Karpas-422 (cell line): ENCODE data around the gene PBX1. TPM values are rescaled to one million over a fixed set of nuclear protein-coding genes. Genes with fewer than 3 reads are reported as not detected.

Source experiments
- DNase-seq: peaks from one replicate; pipeline ENCODE4 v3.0.0-alpha.2; 2015
- H2AFZ ChIP-seq: fragments of 200-600 bp; sonication (generic); 2 replicates; pipeline ENCODE4 v1.6.1; 2014; ENCODE audit warnings: antibody characterized with exemption, low read length, mixed read lengths
- H3K27ac ChIP-seq: fragments of 200-600 bp; sonication (generic); 2 replicates; pipeline ENCODE4 v1.5.1; 2014; ENCODE audit warnings: mild to moderate bottlenecking, low read length, moderate library complexity
- H3K27me3 ChIP-seq: fragments of 200-600 bp; sonication (generic); 2 replicates; pipeline ENCODE4 v1.6.1; 2014; ENCODE audit warnings: low read length, mixed read lengths
- H3K36me3 ChIP-seq: fragments of 200-600 bp; sonication (generic); 2 replicates; pipeline ENCODE4 v1.6.1; 2014; ENCODE audit warnings: low read length, mixed read lengths; ENCODE audit not compliant: insufficient read depth
- H3K4me1 ChIP-seq: fragments of 200-600 bp; sonication (generic); 2 replicates; pipeline ENCODE4 v1.6.1; 2014; ENCODE audit warnings: mild to moderate bottlenecking, low read length, mixed read lengths
- H3K4me2 ChIP-seq: fragments of 200-600 bp; sonication (generic); 2 replicates; pipeline ENCODE4 v1.6.1; 2014; ENCODE audit warnings: low read length, low read depth, mild to moderate bottlenecking; ENCODE audit not compliant: poor library complexity, severe bottlenecking
- H3K4me3 ChIP-seq: fragments of 200-600 bp; sonication (generic); 2 replicates; pipeline ENCODE4 v1.5.1; 2014; ENCODE audit warnings: mild to moderate bottlenecking, antibody characterized with exemption, low read length, mixed read lengths
- H3K79me2 ChIP-seq: fragments of 200-600 bp; sonication (generic); 2 replicates; pipeline ENCODE4 v1.6.1; 2014; ENCODE audit warnings: mild to moderate bottlenecking, low read length, mixed read lengths
- H3K9ac ChIP-seq: fragments of 200-600 bp; sonication (generic); 2 replicates; pipeline ENCODE4 v1.6.0; 2014; ENCODE audit warnings: low read length
- H3K9me2 ChIP-seq: fragments of 200-600 bp; sonication (generic), shearing (Covaris generic); replicated peaks from 2 replicates; pipeline ENCODE4 v1.6.0; 2014; ENCODE audit warnings: mild to moderate bottlenecking, low read length, moderate library complexity; ENCODE audit not compliant: insufficient read depth
- H3K9me3 ChIP-seq: fragments of 300-700, 200-600 bp; sonication (generic); 2 replicates; pipeline ENCODE4 v1.6.1; 2014; ENCODE audit warnings: low read length, mixed read lengths
- H4K20me1 ChIP-seq: fragments of 200-600 bp; sonication (generic); 2 replicates; pipeline ENCODE4 v1.6.1; 2014; ENCODE audit warnings: mild to moderate bottlenecking, antibody characterized with exemption, low read length, low read depth; ENCODE audit not compliant: insufficient read depth
- total RNA-seq: library from RNA; depleted of rRNA; stranded (reverse); fragments of >200 nt; shearing (Covaris generic); gene quantifications from 2 replicates; pipeline ENCODE4 v1.2.3, GENCODE V29; 2014; ENCODE audit warnings: low replicate concordance

PBX1 gene
- total RNA-seq, 1 experiment from 2014 or later = 0.41 TPM

- Histone ChIP-seq H3K9me2 (no peaks in the 10 kb centered on the region), H3K79me2 (no peaks in the 10 kb centered on the region), H3K36me3 (no peaks in the 10 kb centered on the region), H3K27ac (no peak overlapping the region), H3K4me3 (no peak overlapping the region), H4K20me1 (no peaks in the 10 kb centered on the region), H3K4me1 (no peaks in the 10 kb centered on the region), H3K9ac (no peak overlapping the region), H2AFZ (no peak overlapping the region), H3K4me2 (no peak overlapping the region), H3K9me3 (no peaks in the 10 kb centered on the region), H3K27me3 (no peaks in the 10 kb centered on the region)
- DNase-seq = no peak
These were observed 126.5 kb downstream of the PBX1 start for GRCh38 chr1:164685266-164686035.

- no peaks in the 10 kb centered on the region for H3K9me2 ChIP-seq
- H3K4me3 ChIP-seq = no peak overlapping the region
- H3K79me2 ChIP-seq = no peaks in the 10 kb centered on the region
- H4K20me1 ChIP-seq = no peaks in the 10 kb centered on the region
- no peak overlapping the region for H3K27ac ChIP-seq
- H3K9me3 ChIP-seq = no peaks in the 10 kb centered on the region
- H3K36me3 ChIP-seq = no peaks in the 10 kb centered on the region
- no peaks in the 10 kb centered on the region for H3K27me3 ChIP-seq
- no peak overlapping the region for H3K4me2 ChIP-seq
- H3K9ac ChIP-seq = no peak overlapping the region
- H2AFZ ChIP-seq = no peak overlapping the region
- H3K4me1 ChIP-seq = no peaks in the 10 kb centered on the region
- DNase-seq = no peak
These were observed 128.8 kb downstream of the PBX1 start for GRCh38 chr1:164687777-164688176.

GRCh38 chr1:164688791-164689190, 129.8 kb downstream of the PBX1 start:
- Histone ChIP-seq H4K20me1 (no peaks in the 10 kb centered on the region), H3K9ac (no peak overlapping the region), H3K9me2 (no peaks in the 10 kb centered on the region), H3K27me3 (no peaks in the 10 kb centered on the region), H3K4me3 (no peak overlapping the region), H3K4me2 (no peak overlapping the region), H3K27ac (no peak overlapping the region), H3K36me3 (no peaks in the 10 kb centered on the region), H2AFZ (no peak overlapping the region), H3K4me1 (no peaks in the 10 kb centered on the region), H3K79me2 (no peaks in the 10 kb centered on the region), H3K9me3 (no peaks in the 10 kb centered on the region)
- DNase-seq = no peak

GRCh38 chr1:164689672-164690511, 130.9 kb downstream of the PBX1 start:
- no peak for DNase-seq
- no peaks in the 10 kb centered on the region for H3K27me3 ChIP-seq
- no peaks in the 10 kb centered on the region for H3K79me2 ChIP-seq
- H3K36me3 ChIP-seq = no peaks in the 10 kb centered on the region
- no peak overlapping the region for H3K9ac ChIP-seq
- no peak overlapping the region for H3K4me3 ChIP-seq
- H3K27ac ChIP-seq = no peak overlapping the region
- H4K20me1 ChIP-seq = no peaks in the 10 kb centered on the region
- no peak overlapping the region for H2AFZ ChIP-seq
- no peak overlapping the region for H3K4me2 ChIP-seq
- no peaks in the 10 kb centered on the region for H3K4me1 ChIP-seq
- no peaks in the 10 kb centered on the region for H3K9me2 ChIP-seq
- H3K9me3 ChIP-seq = no peaks in the 10 kb centered on the region

GRCh38 chr1:164692420-164692819, 133.4 kb downstream of the PBX1 start:
- H3K9ac ChIP-seq = no peak overlapping the region
- no peaks in the 10 kb centered on the region for H3K9me2 ChIP-seq
- no peak overlapping the region for H3K27ac ChIP-seq
- no peaks in the 10 kb centered on the region for H4K20me1 ChIP-seq
- no peaks in the 10 kb centered on the region for H3K36me3 ChIP-seq
- H2AFZ ChIP-seq = no peak overlapping the region
- no peak overlapping the region for H3K4me2 ChIP-seq
- H3K4me3 ChIP-seq = no peak overlapping the region
- no peak for DNase-seq
- H3K79me2 ChIP-seq = no peaks in the 10 kb centered on the region
- no peaks in the 10 kb centered on the region for H3K27me3 ChIP-seq
- H3K4me1 ChIP-seq = no peaks in the 10 kb centered on the region
- H3K9me3 ChIP-seq = no peaks in the 10 kb centered on the region

GRCh38 chr1:164693564-164694359, 134.8 kb downstream of the PBX1 start:
- Histone ChIP-seq H3K9ac (no peak overlapping the region), H3K4me2 (no peak overlapping the region), H3K36me3 (no peaks in the 10 kb centered on the region), H3K4me1 (no peaks in the 10 kb centered on the region), H2AFZ (no peak overlapping the region), H4K20me1 (no peaks in the 10 kb centered on the region), H3K4me3 (no peak overlapping the region), H3K9me3 (no peaks in the 10 kb centered on the region), H3K27ac (no peak overlapping the region), H3K79me2 (no peaks in the 10 kb centered on the region), H3K27me3 (no peaks in the 10 kb centered on the region), H3K9me2 (no peaks in the 10 kb centered on the region)
- DNase-seq = no peak

- H4K20me1 ChIP-seq = no peaks in the 10 kb centered on the region
- H3K4me3 ChIP-seq = no peak overlapping the region
- H2AFZ ChIP-seq = no peak overlapping the region
These were observed 135.5 kb downstream of the PBX1 start for GRCh38 chr1:164694505-164694904.

More at GRCh38 chr1:164694505-164694904, 135.5 kb downstream of the PBX1 start:
- H3K4me1 ChIP-seq = no peaks in the 10 kb centered on the region
- DNase-seq = no peak
- no peaks in the 10 kb centered on the region for H3K27me3 ChIP-seq
- no peaks in the 10 kb centered on the region for H3K79me2 ChIP-seq
- no peaks in the 10 kb centered on the region for H3K9me2 ChIP-seq
- no peak overlapping the region for H3K27ac ChIP-seq
- no peaks in the 10 kb centered on the region for H3K36me3 ChIP-seq
- H3K4me2 ChIP-seq = no peak overlapping the region
- H3K9ac ChIP-seq = no peak overlapping the region
- no peaks in the 10 kb centered on the region for H3K9me3 ChIP-seq
